H1 (cell line): ENCODE results near the gene CKS1B.

Experiments used
- ATF3 ChIP-seq: IDR thresholded peaks from 2 replicates; pipeline ENCODE4 v1.6.1; 2011; ENCODE audit warnings: low read depth, mild to moderate bottlenecking, low read length; ENCODE audit not compliant: insufficient read depth
- E2F6 ChIP-seq: IDR thresholded peaks from 2 replicates; pipeline ENCODE4 v1.6.1; 2012; ENCODE audit warnings: inconsistent platforms
- JUN ChIP-seq: IDR thresholded peaks from 2 replicates; pipeline ENCODE4 v1.6.1; 2011; ENCODE audit warnings: low read depth, mild to moderate bottlenecking, improper control_type of control experiment, low read length
- POLR2A ChIP-seq, 2 experiments: IDR thresholded peaks; 1 replicate in 1 of 2; 2 replicates in 1 of 2; pipeline ENCODE4 v1.6.1; 2011; ENCODE audit warnings: low read depth in 2 of 2, low read length in 2 of 2, mild to moderate bottlenecking in 2 of 2; ENCODE audit errors: control extremely low read depth in 1 of 2
- SP2 ChIP-seq: IDR thresholded peaks from 2 replicates; pipeline ENCODE4 v1.6.1; 2012; ENCODE audit warnings: mild to moderate bottlenecking, low read length, inconsistent platforms
- TAF1 ChIP-seq: IDR thresholded peaks from 2 replicates; pipeline ENCODE4 v1.6.1; 2011; ENCODE audit warnings: mild to moderate bottlenecking, low read depth, low read length
- TEAD4 ChIP-seq: IDR thresholded peaks from 2 replicates; pipeline ENCODE4 v1.6.1; 2012; ENCODE audit warnings: low read depth, low read length, inconsistent platforms, mixed read lengths
- TF ChIP-seq, protein P1 (sequence below), 3 experiments: IDR thresholded peaks; 1 replicate in 2 of 3; 2 replicates in 1 of 3; pipeline versions ENCODE4 v1.5.1 to v1.6.1; 2011; ENCODE audit warnings: low read length in 3 of 3, mild to moderate bottlenecking in 3 of 3, inconsistent platforms in 2 of 3, low read depth in 1 of 3, moderate library complexity in 1 of 3; ENCODE audit not compliant: insufficient read depth in 1 of 3; ENCODE audit errors: control extremely low read depth in 1 of 3

DNA sequence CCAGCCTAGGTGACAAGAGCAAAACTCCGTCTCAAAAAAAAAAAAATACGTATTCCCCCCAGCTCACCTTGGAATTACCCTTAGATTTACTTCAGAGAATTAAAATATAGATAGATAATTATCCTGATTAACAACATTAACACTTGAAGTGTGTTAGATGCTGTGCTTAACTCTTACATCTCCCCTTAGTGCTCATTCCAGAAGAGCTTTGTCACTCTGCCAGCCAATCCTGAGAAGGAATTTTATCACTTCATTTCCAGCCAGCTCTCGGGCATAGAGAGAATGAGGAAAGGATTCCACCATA lies 2.3 kb upstream of the CKS1B start:
- no peak for TF ChIP-seq POLR2A (IDR thresholded peaks at IDR 0.05; ENCODE audit: control extremely low read depth in 1 of 2, low read depth in 2 of 2, low read length in 2 of 2)
- no peak for TF ChIP-seq TAF1
- TF ChIP-seq, protein P1, sequence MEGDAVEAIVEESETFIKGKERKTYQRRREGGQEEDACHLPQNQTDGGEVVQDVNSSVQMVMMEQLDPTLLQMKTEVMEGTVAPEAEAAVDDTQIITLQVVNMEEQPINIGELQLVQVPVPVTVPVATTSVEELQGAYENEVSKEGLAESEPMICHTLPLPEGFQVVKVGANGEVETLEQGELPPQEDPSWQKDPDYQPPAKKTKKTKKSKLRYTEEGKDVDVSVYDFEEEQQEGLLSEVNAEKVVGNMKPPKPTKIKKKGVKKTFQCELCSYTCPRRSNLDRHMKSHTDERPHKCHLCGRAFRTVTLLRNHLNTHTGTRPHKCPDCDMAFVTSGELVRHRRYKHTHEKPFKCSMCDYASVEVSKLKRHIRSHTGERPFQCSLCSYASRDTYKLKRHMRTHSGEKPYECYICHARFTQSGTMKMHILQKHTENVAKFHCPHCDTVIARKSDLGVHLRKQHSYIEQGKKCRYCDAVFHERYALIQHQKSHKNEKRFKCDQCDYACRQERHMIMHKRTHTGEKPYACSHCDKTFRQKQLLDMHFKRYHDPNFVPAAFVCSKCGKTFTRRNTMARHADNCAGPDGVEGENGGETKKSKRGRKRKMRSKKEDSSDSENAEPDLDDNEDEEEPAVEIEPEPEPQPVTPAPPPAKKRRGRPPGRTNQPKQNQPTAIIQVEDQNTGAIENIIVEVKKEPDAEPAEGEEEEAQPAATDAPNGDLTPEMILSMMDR (IDR thresholded peaks at IDR 0.05; ENCODE audit: control extremely low read depth in 1 of 3, insufficient read depth in 1 of 3, low read depth in 1 of 3, low read length in 3 of 3) = no peak
- TF ChIP-seq TEAD4 = no peak
- no peak for TF ChIP-seq ATF3
- TF ChIP-seq SP2 = no peak
- no peak for TF ChIP-seq JUN
- TF ChIP-seq E2F6 = no peak
